NCI-H524 (cell line): ENCODE data around the gene CCDC28B.
"Not testable (repeated sequence)": the region's sequence is repeated elsewhere in the genome, so short reads cannot be mapped to it uniquely, and the experiment has no call there.

ENCODE experiments used
- DNase-seq, 2 experiments: peaks; one replicate each; lab custom pipeline; 2025; lab: John Stamatoyannopoulos, UW

Gene CCDC28B

DNA sequence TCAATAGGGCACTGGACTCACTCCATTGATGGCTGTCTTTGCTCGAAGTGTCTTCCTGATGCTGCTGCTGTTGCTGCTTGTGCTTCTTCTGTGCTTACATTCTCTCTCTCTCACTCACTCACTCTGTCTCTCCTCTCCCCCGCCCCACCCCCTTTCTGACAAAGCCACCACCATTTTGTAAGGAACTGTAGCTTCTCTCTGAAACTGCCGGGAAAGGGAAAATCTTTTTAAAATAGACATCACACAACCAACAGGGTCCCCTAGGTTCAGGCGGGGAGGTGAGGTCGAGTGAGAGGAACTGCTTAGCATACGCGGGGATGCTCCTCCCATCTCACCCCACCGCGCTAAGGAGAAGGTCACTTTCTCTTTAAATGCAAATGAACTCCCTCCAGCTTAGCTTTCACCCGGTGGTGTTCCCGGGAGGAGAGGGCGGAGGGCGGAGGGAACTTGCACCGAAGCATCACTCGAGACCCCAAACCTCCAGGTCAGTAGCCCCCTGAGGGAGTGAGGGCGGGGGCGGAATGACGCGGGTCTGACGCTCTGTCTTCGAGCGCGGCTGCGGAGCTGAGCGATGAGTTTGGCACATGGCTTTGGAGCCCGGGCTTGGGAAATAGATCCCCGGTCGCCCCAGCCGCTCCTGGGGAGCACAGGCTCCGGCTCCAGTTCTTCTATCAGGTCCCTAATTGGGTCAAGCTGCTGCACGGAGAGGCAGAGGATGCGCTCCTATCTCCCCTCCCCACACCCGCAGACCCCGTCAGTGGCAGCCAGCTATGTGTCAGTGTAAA lies at the start of gene CCDC28B:
CCDC28B (plus strand) TSS at position 370 of the 785 bp plus-strand sequence. CDS start 1,341 bp downstream, outside the sequence.
- DNase-seq = peak; percentile 32 to 64

DNA sequence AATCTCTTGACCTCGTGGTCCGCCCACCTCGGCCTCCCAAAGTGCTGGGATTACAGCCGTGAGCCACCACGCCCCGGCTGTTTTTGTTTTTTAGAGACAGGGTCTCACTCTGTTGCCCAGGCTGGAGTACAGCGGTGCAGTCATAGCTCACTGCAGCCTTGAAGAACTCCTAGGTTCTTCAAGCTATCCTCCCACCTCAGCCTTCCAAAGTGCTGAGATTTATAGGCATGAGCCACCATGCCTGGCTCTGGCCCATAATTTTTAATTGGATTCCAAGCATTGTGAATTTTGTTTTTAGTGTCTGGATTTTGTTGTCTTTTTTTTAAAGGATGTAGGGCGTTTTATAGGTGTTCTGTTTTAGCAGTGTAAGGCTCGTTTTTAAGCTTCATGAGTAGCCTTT lies 49.5 kb upstream of the CCDC28B start:
- no peak for DNase-seq

DNA sequence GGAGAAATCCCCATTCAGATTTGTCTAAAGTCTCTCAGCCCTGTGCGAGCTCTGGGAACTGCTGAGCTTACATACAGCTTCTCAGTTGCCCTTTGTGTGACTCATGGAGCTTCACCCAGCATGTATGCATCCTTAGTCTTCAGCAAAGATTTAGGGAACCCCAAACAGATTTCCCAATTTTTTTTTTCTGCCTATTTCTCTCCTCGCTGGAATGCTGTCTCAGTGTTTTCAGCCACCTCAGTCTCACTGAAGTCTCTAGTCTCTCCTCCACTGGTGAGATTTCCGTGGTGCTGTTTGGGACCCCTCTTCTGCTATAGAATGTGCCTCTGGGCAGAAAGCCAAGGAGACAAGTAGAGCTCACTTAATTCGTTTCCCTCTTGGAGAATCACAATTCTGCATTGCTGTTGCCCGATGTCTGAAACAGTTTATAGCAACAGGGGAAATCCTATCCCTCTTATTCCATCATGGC lies 49.0 kb upstream of the CCDC28B start:
- peak in 1 of 2 experiments; percentile 26 for DNase-seq

DNA sequence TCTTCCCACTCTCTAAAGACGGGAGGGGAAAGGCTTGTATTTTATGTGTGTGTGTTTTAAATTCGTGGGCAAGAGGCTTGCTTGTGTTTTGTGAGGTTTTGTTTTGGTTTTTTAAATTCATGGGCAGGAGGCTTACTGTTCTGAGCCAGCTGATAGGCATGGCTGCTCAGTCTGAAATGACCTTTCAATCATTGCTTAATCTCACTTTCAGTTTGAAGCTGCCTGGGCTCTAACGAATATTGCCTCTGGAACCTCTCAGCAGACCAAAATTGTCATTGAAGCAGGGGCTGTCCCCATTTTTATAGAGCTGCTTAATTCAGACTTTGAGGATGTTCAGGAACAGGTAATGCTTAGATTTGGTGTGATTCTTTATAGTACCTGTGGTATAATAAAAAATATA lies 41.2 kb upstream of the CCDC28B start:
- no peak for DNase-seq

DNA sequence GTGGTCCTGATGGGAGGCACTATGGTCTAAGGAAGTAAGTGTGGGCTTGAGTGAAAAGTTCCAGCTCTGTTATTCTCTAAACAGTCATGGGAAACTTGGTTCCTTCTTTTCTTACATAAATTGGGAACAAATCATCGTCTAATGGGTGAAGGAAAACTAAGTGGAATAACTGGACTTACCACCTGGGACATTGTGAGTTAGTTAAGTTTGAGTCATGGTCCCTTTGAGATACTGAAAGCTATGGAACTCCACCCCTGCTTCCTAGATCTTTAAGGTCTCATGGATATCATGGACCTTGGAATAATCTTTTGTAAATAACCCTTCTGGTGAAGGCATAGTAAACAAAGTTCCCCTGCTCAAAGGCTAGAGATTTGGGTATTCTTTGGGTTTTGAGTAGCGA lies 37.0 kb upstream of the CCDC28B start:
- no peak for DNase-seq

DNA sequence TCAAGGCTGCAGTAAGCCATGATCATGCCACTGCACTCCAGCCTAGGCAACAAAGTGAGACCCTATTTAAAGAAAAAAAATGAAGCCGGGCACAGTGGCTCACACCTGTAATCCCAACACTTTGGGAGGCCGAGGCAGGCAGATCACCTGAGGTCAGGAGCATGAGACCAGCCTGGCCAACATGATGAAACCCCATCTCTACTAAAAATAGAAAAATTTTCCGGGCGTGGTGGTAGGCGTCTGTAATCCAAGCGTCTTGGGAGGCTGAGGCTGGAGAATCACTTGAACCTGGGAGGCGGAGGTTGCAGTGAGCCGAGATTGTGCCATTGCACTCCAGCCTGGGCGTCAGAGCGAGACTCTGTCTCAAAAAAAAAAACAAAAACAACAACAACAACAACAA lies 34.8 kb upstream of the CCDC28B start:
- DNase-seq = not testable (repeated sequence)

DNA sequence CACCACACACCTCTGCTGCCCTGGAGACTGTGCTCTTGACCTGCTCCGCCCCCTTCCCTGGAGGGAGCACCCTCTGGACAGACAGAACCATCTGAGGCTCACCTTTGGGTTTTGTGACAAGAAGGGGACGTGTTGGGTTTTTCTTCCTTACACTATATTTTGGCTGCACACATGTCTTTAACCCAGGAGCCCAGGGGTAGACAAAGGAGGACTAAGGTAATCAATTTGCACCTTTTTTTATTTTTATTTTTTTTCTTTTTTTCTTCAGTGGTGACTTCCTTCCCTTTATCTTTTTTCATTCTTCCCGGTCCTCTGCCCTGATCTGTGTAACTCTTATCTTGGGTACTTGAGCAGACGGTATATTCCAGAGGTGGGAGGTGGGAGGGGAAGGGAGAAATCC lies 29.4 kb upstream of the CCDC28B start:
- DNase-seq = no peak

DNA sequence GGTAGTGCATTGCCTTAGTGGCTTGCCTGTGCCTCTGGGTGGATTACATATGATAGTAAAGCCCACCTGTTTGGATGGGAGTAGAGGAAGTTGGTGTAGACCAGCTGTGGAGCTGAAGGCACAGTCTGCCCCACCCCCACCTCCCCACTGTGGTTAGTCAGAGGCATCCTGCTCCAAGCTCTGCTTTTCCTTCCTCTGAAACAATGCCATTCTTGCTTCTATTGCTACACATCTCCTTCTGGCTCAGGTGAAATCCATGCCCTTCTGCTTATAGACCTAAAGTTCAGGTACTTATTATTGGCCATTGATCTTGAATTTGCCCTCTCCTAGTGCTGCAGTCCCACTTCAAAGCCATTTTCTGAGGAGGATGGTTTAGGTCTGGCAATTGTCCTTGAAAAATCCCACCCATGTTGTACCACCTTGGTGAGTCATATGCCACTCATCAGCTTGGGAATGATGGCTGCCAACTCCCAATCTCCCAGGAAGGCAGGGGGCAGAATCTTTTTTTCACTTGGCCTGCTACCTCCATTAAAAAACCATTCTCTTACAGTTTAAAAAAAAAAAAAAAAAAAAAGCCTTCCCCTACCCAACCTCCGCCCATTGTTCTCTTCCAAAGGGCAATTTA lies 27.7 kb upstream of the CCDC28B start:
- no peak for DNase-seq

DNA sequence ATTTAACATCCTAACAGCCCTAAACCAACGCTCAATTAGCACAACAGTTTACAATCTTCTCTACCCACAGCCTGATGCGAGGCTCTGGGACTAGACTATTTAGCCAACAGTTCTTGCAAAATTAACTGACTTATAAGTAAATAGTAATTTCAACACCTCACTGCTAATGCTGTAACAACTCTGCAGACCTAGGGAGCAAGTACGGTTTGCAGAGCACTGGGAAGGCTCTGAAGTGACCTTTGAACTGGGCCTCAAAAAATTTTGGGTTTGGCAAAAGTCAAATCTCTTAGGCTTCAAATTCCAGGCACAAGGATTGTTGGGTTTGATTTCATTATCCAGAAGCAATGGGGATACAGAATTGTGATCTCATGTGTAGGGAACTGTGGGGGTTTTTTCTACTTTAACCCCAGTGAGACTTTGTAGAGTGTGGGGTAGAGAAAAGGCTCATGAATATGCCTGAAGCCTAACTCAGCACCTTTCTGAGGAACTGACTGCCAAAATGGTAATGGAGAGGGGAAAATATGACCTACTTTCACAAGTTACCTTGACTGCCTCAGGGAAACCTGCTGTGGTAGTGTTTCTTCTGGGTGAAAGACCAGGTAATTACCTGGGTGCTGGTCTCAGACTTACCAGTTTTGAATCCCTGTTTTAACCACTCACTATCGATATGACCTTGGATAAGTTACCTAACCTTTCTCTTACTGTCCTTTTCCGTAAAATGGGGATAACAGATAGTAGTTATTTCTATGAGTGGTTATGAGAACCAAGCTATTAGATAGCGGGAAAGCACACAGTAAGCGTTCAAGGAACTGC lies 21.8 kb upstream of the CCDC28B start:
- DNase-seq = no peak

DNA sequence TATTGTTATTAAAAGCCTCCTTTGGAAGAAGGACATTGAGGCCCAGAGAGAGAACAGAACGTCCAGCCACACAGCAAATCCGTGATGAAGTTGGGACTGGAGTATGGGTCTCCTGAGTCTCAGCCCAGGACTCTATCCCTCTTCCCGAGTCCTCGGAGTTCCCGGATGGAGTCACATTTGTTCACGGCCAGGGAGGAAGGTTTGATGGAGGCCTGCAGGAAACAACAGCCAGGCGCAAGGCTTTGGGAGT lies 21.3 kb upstream of the CCDC28B start:
- no peak for DNase-seq

DNA sequence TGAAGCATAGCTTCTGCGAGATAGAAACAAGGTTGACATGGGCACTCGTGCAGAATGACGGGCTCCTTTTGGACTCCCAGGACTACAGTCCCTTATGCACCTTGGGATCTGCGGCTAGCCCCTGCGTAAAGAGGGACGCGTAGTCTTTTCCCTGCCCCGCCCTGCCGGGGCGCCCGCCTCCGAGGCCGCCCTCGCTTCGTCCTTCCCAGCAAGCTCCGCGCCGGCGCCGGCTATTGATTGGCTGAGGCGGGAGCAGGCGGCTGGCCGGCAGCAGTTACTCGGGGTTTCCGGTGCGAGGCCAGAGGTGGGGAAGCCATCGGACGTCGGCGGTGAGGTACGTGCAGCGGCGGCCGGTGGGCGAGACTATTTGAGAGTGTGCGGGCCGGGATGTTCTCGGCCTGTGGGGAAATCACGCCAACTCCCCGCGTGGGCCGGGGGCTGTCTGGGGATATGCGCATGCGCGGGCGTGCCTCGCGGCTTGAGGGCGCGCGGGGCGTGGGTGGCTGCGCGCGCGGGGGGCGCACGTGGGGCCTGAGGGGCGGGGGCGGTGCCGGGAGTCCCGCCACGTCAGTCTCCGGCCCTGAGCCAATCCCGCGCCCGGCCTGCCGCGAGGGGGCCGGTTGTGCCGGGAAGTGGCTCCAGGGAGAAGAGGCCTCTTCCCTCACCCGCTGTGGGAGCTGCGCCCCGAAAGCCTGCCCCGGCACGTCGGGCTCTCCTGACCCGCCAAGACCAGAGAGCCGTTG lies 20.8 kb upstream of the CCDC28B start, which contains the start of gene TXLNA:
TXLNA (plus strand) TSS at position 233 of the 743 bp plus-strand sequence. CDS start 671 bp downstream, outside the sequence.
- DNase-seq = peak; percentile 71 to 87

DNA sequence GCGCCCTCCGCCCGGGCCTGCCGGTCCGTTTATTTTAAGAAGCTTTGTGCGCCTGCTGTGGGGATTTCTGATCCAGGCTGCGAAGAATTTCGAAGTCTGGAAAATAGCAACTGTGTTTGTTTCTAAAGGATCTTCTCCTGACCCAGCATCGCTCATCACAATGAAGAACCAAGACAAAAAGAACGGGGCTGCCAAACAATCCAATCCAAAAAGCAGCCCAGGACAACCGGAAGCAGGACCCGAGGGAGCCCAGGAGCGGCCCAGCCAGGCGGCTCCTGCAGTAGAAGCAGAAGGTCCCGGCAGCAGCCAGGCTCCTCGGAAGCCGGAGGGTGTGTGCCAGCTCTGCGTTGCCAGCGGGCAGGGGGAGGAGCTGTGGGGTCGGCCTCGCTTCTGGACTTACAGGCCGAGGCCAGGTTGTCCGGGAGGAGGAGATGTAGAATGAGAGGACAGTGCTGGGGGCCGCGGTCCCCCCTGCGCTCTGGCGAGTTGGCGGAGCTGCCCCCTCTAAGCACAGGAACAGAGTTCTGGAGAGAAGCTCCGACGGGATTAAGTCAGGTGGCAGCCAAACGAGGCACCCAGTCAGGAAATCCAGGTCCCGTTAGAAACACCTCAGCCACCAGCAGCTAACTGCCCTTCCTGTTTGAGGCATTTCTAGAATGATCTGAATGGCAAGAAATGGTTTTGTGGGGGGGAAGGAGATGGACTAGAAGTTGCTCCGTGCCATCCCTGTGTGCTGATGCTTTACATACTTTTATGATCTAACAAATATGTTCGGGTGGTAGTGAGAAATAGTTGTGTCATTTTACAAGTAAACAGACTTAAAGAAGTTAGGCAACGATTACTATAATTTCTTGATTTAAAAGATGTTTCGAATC lies 20.0 kb upstream of the CCDC28B start:
- DNase-seq = peak; percentile 2 to 21

DNA sequence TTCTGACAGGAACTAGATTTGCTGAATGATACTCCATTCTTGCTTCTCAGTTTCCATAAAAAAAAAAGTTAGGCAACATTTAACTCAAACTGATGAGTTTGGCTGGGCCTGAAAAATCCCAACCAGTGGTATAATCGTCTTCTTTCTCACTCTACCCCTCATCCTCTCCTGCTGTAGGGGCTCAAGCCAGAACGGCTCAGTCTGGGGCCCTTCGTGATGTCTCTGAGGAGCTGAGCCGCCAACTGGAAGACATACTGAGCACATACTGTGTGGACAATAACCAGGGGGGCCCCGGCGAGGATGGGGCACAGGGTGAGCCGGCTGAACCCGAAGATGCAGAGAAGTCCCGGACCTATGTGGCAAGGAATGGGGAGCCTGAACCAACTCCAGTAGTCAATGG lies 19.3 kb upstream of the CCDC28B start:
- no peak for DNase-seq

DNA sequence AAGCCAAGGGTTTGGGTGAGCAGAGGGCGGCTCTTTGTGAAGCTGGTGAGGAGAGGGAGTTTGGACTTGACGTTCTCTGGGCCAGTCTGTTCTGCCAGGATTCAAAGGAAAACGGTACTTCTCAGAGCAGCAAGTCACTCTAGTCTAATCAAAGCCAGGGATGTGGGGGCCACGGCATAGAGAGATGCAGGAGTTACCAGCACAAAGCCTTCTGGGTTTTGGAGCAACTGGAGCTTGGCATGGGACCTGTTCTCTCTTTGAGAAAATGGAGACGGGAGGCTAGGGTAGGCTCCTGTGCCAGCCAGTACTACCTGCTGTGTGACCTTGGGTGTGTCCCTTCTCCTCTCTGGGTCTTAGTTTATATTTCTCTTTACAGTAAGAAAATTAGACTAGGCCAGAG lies 18.8 kb upstream of the CCDC28B start:
- no peak for DNase-seq

DNA sequence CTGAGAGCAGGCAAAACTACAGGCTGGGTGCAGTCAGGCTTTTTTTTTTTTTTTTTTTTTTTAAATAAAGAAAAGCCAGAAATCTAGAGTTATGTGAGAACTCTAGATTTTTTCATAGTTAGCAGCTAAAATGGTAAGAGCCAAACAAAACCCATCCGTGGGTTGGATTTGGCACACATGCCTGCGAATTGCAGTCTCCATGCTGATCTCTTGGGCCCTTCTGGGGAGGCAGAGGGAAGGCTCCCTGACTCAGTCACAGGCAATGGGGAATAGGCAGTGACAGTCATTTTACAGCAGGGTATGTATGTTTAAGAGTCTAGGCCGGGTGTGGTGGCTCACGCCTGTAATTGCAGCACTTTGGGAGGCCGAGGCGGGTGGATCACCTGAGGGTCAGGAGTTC lies 18.3 kb upstream of the CCDC28B start:
- DNase-seq = no peak

DNA sequence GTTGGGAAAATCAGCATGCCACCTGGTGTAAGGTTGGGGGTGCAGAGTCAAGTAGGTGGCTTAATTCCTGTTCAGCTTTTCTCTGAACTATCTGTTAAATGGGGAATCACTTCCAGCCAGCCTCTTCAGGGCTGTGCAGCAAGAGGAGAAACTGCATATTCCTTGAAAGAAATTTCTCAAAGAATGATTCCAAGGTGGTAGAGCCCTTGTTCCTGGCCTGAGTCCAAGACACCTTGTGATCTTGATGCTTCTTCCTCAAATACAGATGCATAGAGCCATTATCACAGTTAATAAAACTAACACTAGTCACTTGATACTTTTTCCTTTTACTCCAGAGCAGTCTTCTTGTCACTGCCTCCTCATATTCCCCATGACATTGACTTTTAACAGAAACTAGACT lies 15.7 kb upstream of the CCDC28B start:
- DNase-seq = no peak

DNA sequence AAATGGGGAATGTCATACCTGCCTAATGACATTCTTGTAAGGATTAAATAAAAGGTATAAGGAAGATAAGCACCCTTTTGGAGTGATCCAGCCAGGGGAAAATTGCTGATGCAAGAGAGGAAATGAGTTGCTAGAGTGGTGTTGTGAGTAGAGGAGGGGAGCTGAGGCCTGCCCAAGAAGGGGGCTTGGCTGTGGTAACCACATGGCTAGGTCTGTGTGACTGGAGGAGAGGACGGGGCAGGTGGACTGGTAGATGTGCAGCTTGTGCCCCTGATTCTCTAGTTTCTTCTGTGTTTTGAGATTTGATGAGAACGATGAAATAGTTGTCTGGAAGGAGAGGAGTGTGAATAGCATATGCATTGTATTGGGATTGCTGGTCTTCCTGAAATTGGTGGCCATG lies 14.3 kb upstream of the CCDC28B start:
- DNase-seq = no peak

DNA sequence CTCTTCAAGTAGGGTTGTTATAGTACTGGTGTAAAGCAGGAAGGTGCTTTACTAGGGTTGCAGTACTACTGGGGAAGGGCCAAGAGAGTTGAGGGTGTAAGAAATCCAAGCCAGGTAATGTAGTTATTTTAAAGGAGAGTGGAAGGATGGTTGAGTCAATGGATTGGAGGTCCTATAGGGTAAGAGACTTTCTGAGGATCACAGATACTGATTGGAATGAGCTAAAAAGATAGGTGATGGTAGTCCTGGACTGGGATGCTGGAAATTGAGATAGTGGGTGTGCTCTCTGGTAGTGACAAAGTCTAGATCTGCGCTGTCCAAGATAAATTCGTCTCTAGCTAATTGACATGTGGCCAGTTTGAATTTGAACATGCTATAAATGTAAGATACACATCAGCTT lies 13.9 kb upstream of the CCDC28B start:
- DNase-seq = no peak

DNA sequence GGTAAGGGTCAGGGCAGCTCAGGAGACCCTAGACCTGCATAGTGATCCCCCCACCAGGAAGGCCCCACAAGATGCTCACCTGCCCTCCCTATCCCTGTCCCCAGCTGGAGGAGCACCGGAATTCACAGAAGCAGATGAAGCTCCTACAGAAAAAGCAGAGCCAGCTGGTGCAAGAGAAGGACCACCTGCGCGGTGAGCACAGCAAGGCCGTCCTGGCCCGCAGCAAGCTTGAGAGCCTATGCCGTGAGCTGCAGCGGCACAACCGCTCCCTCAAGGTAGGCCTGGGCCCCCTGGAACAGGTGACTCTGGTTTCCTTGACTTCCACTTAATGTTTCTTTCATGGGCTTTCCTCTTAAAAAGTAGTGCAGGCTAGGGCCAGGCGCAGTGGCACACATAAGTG lies 12.5 kb upstream of the CCDC28B start:
- no peak for DNase-seq

DNA sequence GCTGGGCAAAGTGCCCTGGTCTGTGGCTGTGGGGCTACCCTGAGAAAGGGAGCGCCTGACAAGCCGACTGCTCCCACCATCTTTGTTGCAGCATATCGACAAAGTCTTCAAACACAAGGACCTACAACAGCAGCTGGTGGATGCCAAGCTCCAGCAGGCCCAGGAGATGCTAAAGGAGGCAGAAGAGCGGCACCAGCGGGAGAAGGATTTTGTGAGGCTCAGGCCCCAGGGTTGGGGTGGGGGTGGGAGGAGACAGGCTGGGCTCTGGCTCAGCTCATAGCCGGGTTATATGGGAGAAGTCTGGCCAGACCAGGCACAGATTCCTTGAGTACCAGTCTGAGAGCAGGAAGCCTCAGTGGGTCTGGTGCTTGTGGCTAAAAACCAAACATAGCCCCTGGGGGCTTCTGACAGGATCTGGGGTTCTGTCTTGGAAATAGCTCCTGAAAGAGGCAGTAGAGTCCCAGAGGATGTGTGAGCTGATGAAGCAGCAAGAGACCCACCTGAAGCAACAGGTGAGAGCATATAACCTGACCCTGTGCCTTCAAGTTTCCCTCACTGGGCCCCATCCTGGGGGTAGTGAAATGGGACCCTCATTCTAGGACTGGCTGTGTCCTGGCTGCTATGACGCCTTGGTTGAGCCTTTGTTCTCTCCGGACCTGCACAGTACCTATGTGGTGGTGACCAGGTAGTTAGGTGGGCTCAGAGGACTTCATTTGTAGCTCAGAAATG lies 8.0 kb upstream of the CCDC28B start:
- no peak for DNase-seq

DNA sequence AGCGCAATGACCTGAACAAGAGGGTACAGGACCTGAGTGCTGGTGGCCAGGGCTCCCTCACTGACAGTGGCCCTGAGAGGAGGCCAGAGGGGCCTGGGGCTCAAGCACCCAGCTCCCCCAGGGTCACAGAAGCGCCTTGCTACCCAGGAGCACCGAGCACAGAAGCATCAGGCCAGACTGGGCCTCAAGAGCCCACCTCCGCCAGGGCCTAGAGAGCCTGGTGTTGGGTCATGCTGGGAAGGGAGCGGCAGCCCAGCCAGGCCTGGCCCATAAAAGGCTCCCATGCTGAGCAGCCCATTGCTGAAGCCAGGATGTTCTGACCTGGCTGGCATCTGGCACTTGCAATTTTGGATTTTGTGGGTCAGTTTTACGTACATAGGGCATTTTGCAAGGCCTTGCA lies 5.4 kb upstream of the CCDC28B start:
- no peak for DNase-seq
